Kidney glomerular epithelial cell (primary cell): ENCODE data around the gene C11orf91.
A peak's percentile ranks its signal among the peaks of the same experiment; 100 is the strongest.
"Not testable (repeated sequence)": the region's sequence is repeated elsewhere in the genome, so short reads cannot be mapped to it uniquely, and the experiment has no call there.

Experiments
- DNase-seq: peaks from one replicate; lab custom pipeline; 2025; lab: John Stamatoyannopoulos, UW

The C11orf91 gene

GRCh38 chr11:33721984-33722383 is 21.4 kb upstream of the C11orf91 start:
- DNase-seq = no peak

DNA sequence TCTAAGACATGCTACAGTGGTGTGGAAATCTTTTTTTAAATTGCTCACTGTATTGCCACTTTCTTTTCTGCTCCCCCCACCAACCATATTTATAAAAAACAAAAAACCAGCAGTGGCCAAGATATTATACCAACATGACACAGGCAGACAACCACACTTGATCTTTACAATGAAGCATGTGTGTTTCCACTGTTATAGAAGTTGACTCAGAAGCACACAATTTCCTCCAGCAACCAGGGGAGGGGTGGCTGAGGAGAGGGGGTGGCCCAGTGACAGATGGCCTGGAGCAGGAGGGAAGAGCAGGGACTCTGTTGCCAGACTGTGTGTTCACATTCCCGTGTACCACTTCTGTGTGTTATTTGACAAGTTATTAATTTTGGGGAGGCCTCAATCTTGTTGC is 20.8 kb upstream of the C11orf91 start:
- no peak for DNase-seq

DNA sequence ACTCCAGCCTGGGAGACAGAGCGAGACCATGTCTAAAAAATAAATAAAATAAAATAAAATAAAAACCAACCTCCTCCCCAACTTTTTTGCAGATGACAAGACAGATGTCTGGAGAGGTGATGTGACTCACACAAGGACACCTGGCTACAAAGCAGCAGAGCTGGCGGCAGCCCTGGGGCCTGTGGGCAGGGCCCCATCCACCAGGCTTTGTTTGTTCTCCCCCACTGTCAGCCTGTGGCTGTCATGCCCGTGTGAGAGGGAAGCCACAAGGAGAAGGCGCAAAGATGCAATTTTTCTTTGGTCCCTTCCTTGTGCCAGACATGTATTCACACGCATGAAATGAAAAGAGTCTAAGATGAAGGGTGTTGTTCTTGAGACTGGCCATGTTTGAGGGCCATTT is 19.0 kb upstream of the C11orf91 start:
- no peak for DNase-seq

- no peak for DNase-seq
Measured at GRCh38 chr11:33718440-33718839, 17.8 kb upstream of the C11orf91 start.

GRCh38 chr11:33716243-33716642 is 15.6 kb upstream of the C11orf91 start:
- no peak for DNase-seq

- no peak for DNase-seq
Measured at GRCh38 chr11:33713856-33714398, 13.3 kb upstream of the C11orf91 start.

DNA sequence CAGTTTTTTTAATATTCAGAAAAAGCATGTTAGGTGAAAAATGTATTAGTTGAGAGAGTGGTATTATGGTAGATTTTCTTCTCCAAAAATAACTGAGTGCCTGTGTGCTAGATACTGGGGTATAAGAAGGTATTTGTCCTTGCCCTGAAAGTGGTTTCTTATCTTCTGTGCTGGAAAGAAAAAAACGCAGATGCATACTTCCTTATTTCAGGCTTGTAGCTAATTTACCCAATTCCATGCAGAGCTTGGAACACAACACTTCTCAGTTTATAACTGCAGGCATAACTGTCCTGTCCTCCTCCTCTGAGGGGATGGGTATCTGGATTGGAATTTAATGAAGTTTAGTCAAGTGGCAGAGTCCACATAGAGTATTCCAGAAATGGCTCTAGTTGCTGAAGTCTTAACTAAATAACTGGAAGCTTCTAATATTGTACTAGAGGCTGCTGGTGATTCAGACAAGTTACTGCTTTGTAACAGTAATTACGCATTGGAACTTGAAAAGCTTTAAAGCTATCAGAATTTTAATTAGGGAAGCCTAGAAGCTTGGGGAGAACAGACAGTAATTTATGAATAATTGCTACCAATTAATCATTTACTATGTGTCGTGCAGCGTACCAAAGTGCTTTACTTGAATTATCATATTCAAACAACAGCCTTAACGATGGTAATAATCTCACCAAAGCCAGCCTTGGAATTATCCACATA is 12.7 kb upstream of the C11orf91 start:
- DNase-seq = no peak

DNA sequence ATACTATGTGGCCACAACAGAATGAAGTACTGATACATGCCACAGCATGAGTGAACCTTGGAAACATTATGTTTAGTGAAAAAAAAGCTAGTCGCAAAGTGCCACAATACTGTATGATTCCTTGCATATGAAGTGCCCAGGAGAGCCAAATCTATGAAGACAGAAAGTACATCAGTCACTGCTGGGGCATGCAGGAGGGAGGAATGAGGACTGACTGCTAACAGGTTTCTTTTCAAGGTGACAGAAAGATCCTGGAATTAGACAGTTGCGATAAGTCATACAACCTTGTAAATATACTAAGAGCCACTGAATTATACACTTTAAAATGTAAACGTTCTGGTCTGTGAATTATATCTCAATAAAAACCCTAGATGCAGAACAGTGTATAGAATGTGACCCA is 11.8 kb upstream of the C11orf91 start:
- DNase-seq = no peak

DNA sequence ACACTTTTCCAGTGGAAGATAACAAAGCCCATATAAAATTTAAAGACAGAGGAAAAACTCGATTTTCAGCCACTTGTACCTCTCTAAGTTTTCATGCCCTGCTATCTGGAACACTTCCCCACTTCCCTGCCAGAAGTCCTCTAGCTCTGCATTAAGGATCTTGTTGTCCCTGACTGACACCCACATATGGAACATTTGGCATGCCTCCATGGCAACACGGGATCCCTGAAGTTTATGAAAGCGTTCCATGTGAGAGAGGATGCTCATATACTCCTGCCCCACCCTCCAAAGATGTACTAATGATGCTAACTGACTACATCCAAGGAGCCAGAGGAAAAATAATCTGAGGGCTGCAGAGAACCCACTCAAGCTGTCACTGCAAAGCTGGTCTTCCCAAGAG is 8.8 kb upstream of the C11orf91 start:
- no peak for DNase-seq

- no peak for DNase-seq
Measured at GRCh38 chr11:33708985-33709384, 8.4 kb upstream of the C11orf91 start.

DNA sequence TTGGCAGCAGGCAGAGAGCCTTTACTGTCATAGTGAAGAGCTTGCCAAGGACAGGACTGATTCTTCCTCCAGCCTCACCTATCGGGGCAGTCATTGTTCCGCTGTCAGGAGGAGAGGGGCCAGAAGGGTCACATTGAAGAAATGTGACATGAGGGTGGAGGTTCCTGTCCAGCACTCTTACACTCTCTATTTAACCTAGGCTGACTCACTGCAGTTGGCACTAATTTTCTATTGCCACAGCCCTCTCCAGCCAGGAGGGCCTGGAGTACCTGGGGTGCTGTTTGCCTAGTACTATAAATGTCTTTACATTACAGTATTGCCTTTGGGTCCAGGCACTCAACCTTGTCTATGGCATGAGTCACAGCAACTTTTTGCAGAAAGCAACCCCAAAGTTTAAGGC is 7.2 kb upstream of the C11orf91 start:
- not testable (repeated sequence) for DNase-seq

- no peak for DNase-seq
Measured at GRCh38 chr11:33706966-33707365, 6.3 kb upstream of the C11orf91 start.

GRCh38 chr11:33706546-33706945 is 5.9 kb upstream of the C11orf91 start:
- DNase-seq = no peak

DNA sequence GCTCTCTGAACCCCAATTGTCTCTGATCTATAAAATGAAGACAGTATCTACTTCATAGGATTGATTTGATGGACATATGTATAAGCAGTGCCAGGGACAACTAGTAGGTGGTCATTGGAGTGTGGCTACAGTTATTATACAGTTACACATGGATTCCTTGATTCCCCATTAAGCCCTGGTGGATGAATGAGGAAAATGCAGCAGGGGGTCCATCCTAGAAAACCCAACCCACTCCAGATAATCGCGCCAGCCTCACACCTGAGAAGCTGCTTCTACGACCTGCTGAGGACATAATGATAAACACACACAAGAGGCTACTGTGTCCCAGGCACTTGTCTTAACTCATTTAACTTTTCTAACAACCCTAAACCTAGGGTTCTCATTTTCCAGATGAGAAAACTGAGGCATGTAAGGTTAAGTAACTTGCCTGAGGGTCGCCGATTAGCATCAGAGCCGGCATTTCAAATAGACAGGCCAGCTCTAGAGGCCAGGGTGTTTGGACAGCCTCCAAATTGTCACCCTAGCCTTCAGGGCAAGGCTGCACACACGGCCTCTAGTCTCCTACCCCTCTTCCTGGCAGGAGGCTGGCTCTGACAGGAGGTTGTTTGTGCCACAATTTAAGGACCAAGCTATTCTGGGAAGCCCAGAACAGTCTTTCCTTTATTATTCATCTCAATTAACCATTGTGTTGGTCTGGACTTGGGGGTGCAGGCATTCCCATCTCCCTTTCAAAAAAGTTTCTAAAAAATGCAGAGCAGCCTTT is 3.8 kb upstream of the C11orf91 start:
- DNase-seq = no peak

GRCh38 chr11:33703788-33704187 is 3.2 kb upstream of the C11orf91 start:
- no peak for DNase-seq

DNA sequence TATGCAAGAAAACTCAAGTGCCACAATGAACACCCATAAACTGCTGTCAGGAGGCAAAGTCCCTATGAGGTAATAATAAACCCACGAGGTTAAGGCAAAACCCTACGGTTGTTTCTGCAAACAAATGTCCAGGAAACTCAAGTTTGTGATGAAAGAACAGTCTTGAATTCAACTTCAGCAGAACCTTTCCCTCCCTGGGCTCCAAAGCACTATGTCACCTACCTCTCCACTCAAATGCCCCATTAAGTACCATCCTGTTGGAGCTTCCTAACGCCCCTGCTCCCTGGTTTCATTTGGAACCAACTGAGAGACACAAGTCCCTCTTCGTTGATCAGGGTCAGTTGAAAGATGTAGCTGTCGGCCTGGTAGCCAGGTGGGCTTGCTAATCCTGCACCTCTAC is 2.6 kb upstream of the C11orf91 start:
- DNase-seq = no peak

DNA sequence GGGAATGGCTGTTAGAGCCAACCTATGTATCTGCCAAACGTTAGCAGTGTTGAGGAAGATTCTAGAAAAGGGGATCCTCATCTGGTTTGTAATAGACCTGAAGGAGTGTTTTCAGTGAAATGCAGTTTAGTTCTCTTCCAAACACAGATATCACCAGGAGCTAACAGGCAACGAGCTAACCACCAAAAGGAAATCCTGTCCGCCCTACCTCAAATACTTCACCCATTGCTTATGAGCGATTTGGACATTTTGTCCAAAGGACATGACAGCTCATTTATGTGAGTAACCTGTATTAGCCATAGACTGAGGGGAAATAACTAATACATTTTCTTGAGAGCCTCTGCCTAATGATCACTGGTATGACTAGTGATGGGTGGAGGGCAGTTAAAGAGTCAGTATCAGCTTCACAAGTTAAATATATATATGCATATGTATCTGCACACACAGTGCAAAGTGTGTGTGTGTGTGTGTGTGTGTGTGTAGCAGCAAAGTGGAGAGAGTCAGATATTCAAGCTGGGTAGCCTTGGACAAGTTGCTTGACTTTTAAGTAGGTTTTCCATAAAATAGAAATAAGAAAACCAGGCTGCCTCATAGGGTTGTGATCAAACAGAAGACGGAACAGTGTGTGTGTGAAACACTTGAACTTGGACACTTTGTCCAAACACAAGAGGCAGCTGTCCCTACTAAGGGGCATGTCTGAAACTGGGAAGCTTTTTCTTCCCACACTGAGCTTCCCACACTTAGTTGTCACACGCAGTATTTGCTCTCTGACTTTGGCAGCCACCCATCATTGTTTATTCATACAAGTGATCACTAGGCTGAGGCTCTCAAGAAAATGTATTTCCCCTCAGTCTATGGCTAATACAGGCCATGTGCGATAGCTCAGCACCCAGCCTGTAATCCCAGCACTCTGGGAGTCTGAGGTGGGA is 940 bp upstream of the C11orf91 start:
- peak; percentile 75 for DNase-seq

- DNase-seq = no peak
Measured at GRCh38 chr11:33700063-33700501, 544 bp downstream of the C11orf91 start.

GRCh38 chr11:33699515-33700062 is 1.0 kb downstream of the C11orf91 start:
- DNase-seq = no peak

GRCh38 chr11:33698921-33699320 is 1.7 kb downstream of the C11orf91 start:
- DNase-seq = no peak

DNA sequence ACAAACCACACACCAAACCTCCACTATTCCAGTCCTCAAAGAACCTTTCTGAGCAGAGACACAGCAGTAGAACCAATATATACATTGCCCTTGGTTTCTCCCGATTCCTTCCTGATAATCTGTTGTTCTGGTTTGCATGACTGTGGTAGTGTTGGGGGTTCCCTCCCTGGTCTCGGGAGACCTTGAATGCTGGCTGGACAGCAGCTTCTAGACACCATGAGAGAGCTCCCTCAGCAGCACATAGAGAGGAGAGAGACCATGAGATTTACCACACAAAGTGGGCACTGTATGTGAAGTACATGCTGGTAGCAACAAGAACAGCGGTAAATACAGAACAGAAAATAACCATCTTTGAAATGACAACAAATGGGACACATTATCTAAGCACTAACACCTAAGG is 2.6 kb downstream of the C11orf91 start:
- no peak for DNase-seq
